GM19438 (cell line): ENCODE results near the gene SUSD2.
"Not testable (repeated sequence)": the region's sequence is repeated elsewhere in the genome, so short reads cannot be mapped to it uniquely, and the experiment has no call there.

Experiments
- ATAC-seq: cut with Tn5 transposase; IDR thresholded peaks from one replicate; pipeline ENCODE4 v1.9.1; 2021; ENCODE audit warnings: low read depth; ENCODE audit not compliant: unreplicated experiment

The SUSD2 gene

GRCh38 chr22:24209687-24210086 is 28.4 kb downstream of the SUSD2 start:
- no peak for ATAC-seq

DNA sequence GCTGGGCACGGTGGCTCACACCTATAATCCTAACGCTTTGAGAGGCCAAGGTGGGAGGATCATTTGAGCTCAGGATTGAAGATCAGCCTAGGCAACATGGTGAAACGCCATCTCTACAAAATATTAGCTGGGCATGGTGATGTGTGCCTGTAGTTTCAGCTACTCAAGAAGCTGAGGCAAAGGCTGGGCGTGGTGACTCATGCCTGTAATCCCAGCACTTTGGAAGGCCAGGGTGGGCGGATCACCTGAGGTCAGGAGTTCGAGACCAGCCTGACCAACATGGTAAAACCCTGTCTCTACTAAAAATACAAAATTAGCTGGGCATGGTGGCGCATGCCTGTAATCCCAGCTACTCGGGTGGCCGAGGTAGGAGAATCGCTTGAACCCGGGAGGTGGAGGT is 29.1 kb downstream of the SUSD2 start:
- not testable (repeated sequence) for ATAC-seq

DNA sequence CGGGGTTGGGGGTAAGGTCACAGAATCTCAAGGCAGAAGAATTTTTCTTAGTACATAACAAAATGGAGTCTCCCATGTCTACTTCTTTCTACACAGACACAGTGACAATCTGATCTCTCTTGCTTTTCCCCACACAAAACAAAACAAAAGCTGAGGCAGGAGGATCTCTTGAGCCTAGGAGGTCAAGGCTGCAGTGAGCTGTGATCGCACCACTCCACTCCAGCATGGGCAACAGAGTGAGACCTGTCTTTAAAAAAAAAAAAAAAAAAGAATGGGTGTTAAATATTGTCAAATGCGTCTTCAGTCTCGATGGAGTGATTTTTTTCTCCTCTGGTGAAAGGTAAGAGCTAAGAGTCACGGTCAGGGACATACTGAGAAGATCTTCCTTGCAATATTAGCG is 30.4 kb downstream of the SUSD2 start:
- not testable (repeated sequence) for ATAC-seq

GRCh38 chr22:24213111-24213510 is 31.8 kb downstream of the SUSD2 start:
- ATAC-seq, result not testable (repeated sequence)

GRCh38 chr22:24214467-24215285 is 33.4 kb downstream of the SUSD2 start:
- ATAC-seq, result no peak

DNA sequence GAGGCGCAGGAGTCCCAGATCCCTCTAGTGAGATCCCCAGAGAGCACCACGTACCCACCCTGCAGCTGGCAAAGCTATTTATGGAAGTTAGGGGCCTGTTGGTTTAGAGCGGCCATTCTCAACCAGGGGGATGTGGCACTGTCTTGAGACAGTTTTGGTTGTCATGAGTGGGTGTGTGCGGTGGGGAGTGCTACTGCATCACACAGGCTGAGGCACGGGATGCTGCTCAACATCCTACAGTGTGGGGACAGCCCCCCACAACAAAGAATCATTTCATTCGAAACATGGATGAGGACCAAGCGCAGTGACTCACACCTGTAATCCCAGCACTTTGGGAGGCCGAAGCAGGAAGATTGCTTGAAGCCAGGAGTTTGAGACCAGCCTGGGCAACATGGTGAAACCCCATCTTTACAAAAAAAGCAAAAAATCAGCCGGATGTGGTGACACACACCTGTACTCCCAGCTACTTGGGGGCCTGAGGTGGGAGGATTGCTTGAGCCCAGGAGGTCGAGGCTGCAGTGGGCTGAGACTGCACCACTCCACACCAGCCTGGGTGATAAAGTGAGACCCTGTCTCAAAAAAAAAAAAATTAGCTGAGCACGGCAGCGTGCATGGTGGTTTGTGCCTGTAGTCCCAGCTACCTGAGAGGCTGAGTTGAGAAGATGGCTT is 35.4 kb downstream of the SUSD2 start:
- ATAC-seq, result no peak

DNA sequence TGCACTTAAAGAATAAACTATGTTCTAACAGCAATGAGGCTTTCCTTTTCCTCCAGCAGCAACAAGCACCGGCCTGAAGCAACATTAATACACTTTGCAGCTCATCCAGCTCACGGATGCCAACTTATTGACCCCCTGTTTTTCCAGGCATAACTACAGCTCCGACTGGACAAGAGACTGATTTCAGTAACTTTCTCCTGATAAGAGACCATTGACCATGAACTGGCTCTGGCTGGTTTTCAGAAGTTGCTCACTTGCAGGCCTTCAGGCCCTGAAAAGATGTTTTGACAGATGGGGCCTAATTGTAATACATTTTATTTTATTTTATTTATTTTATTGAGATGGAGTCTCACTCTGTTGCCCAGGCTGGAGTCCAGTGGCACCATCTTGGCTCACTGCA is 36.1 kb downstream of the SUSD2 start:
- no peak for ATAC-seq

DNA sequence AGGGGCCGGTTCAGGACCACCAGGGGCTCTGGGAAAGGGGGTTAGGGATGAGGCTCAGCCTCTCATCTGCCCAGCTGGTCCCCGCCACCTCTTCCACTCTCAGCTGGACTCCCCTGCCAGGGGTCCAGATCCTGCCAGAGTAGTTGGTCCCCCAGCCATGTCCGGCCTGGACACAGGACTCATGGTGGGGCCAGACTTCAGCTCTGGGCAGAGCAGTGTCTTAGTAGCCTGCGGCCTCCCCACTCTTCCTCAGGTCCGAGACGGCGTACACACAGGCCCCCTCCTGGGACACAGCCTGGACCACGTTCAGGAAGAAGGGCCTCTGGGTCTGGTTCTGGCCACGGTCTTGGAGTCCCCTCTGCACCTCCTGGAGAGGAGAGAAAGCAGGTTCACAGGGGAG is 38.5 kb downstream of the SUSD2 start:
- ATAC-seq, result no peak

DNA sequence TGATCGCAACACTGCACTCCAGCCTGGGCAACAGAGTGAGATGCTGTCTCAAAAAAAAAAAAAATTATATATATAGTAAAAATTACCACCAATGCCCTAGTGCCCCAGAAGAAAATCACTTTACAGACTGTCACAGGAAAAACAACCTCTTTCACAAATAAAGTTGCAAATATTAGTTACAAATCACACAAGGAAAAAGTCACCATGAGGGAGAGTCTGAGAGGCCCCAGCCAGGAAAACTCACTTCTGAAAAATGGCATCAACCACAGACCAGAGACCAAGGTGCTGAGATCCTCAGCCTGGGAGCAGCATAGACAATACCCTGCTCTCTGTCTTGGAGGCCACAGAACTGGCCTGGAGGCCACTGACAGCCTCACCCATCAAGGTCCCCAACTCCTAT is 43.2 kb downstream of the SUSD2 start:
- no peak for ATAC-seq

DNA sequence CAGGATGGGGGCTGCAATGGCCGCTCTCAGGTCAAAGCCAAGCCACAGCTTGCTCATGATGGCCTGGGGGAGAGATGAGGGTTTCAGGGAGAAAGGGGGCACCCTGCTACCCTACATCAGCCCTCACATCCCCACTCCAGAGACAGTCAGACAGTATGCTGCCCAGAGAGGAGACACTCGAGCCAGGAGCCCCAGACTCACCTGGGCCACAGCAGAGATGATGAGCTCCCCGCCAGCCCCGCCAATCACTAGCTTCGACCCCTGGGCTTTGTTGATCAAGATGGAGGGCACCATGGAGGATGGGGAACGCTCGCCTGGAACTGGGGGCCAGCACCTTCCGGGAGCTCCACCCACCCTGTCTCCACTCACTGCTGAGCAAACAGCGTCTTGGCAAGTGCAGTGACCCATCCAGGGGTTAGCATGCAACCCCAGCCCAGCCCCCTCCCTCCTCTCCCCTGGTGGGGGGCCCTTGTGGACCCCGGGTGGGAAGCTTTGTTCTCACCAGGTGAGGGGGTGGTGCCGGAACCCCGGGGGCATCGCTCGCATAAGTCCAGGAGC is 43.8 kb downstream of the SUSD2 start:
- ATAC-seq, result no peak

DNA sequence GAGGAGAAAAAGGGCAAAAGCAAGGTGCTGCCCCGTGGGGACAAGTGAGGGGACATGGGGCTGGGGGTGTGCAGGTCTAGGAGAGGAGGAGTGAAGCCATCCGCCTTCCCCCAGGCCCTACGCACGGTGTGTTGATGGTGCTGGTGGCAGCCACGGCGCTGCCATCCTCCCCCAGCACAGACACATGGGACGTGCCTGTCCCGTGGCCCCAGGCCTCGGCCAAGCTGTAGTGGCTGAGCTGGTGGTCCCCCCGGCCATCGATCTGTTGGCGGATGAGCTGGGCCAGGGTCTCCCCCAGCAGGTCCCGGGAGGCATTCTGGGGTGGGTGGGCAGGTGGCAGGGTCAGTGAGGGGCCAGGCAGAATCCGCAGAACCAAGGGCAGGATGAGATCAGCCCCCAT is 44.7 kb downstream of the SUSD2 start:
- no peak for ATAC-seq

DNA sequence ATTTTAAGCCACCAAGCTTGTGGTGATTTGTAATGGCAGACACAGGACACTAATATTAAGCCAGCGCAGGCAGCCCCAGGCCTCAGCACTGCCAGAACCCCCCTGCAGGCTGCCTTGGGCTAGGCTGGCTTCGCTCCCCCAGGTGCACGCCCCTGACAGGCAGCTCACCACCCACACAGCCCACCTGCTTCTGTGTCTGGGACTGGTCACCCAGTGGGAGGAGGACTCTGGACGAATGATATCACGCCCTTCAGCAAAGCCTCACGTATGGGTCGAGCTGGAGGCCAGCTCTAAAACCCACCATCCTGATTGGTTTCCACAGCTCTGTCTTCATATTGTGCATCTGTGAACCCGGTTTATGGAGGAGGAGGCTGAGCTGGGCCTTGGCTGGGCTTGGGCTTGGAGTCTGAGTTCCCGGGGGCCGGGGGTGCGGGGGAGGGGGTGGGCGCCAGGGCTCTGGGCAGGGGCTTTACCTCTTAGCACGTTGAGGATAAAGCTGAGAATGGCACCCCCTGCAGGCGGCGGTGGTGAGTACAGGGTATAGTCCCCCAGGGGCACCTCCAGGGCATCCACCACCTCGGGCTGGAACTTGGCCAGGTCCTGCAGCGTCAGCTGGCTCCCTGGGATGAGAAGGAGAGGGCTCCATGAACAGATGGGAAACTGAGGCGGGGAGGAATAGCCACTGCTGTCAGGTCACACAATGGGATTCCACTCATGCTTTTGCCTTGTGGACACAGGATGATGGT is 49.8 kb downstream of the SUSD2 start:
- no peak for ATAC-seq

DNA sequence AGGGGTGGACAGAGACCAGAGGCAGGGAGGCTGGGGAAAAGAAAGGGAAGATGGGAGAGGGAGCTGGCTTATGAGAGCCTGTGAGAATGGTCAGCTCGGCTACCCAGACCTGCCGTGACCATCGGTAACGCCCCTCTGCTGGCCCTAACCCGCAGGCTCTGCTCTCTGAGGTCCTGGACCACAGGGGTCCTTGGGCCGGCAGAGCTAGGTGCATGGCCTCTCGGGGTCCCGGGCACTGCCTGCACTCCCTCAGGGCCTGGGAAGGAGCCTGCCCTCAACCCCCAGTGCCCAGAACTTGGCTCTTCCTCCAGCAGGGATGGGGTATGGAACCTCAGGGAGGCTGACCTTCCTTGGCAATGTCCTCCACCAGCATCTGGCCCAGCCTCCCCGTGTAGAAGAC is 50.4 kb downstream of the SUSD2 start:
- ATAC-seq, result no peak

DNA sequence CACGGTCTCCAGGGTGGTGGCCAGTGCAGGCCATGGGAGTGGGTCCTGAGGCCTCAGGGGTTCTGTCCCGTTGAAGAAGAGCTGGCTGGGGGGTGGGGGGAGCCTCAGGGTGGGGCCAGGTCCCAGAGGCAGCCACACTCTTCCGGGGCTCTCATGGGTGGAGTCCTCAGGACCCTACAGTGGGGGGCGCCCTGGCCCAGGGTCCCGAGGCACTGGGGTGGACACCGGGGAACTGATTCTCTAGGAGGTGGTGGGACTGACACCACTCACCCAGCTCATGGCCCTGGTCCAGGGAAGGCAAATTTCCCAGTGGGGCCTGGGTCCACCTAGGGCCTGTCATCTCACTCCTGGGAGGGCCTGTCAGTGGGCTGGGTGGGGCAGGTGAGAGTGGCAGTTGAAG is 50.8 kb downstream of the SUSD2 start:
- no peak for ATAC-seq

GRCh38 chr22:24232725-24233124 is 51.4 kb downstream of the SUSD2 start:
- no peak for ATAC-seq

- ATAC-seq, result no peak
These were observed 51.9 kb downstream of the SUSD2 start for GRCh38 chr22:24233235-24233634.

DNA sequence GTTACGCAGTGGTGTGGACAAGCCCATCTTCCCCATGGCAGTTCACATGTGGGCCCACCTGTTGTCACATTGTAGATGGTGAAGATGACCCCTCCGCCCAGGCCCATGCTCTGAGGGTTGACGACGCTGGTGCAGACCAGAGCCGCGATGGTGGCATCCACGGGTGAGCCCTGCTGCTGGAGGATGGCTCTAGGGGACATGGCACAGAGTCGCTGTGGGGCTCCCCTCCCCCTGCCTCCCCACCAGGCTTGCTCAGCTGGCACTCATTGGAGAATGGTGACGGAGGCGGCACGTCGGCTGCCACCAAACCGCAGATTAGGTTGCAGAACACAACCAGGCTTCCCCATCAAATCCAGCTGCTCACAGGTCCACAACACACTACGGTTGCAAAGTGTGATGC is 52.5 kb downstream of the SUSD2 start:
- ATAC-seq, result no peak

GRCh38 chr22:24235315-24235714 is 54.0 kb downstream of the SUSD2 start:
- ATAC-seq, result no peak

DNA sequence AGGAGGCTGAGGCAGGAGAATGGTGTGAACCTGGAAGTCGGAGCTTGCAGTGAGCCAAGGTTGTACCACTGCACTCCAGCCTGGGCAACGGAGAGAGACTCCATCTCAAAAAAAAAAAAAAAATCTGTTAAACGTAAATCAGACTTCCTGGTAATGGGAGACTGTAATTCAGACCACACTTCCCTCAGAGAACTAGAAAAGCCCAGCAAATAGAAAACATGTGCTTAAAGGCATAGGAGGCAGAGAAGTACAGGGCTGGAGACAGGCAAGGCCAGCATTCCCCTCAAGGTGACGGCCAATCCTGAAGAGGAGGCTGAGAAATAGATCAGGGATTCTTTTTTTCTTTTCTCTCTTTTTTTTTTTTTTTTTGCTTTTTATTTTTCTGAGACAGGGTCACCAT is 55.4 kb downstream of the SUSD2 start:
- ATAC-seq, result no peak

GRCh38 chr22:24238101-24238694 is 56.9 kb downstream of the SUSD2 start:
- ATAC-seq, result not testable (repeated sequence)
